ENCODE data around the gene SNTN.

Gene SNTN

DNA sequence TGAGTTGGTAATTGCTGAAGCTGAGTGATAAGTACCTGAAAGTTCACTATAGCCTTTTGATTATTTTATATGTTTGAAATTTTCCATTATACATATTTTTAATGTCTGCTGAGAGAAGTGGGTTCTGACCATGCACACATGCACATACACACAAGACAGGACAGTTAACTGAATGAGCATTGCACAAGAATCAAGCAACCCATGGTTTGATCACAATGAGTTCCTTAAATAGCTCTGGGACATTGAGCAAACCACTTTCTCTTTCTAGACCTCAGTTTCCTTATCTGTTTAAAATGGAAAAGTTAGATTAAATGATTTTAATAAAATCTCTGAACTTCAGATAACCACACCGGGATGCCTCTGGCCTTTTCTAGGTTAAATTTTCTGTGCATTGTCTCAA, 26.7 kb downstream of the SNTN start:
- DNase-seq: no peak

DNA sequence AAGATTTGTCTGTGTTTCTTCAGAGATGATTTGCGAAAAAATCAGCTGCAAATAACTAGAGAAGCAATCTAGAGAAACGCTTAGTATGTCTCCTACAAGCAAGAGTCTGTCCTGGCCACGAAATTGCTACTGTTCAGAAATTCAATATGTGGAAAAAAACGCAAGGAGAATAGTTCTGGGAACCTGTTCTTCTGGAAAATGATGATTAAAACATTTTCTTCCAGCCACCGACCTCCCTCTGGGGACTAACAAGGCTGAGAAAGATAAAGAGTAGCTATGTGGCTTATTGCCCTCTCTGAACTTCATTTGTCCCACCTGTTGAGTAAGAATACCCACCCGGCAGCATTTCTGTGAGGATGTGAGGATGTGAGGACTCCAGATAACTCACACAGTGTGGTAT, 31.6 kb downstream of the SNTN start:
- DNase-seq: no peak

GRCh38 chr3:63685340-63685739, 32.9 kb downstream of the SNTN start:
- no peak for DNase-seq

GRCh38 chr3:63687278-63688225, 35.1 kb downstream of the SNTN start:
- DNase-seq: peak; percentile 2

GRCh38 chr3:63689285-63689684, 36.8 kb downstream of the SNTN start:
- DNase-seq: no peak

DNA sequence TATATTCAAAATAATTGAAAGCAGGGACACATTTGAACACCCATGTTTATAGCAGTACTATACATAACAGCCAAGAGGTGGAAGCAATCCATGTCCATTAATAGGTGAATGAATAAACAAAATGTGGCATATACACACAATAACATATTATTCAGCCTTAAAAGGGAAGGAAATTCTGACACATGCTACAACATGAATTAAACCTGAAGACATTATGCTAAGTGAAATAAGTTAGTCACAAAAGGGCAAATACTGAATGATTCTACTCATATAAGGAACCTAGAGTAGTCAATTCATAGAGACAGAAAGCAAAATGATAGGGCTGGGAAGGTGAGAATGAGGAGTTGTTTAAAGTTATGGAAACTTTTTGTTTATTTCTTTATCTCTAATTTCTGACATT, 40.9 kb downstream of the SNTN start:
- no peak for DNase-seq

- DNase-seq: no peak
Observed at GRCh38 chr3:63705092-63705645, 52.7 kb downstream of the SNTN start.

DNA sequence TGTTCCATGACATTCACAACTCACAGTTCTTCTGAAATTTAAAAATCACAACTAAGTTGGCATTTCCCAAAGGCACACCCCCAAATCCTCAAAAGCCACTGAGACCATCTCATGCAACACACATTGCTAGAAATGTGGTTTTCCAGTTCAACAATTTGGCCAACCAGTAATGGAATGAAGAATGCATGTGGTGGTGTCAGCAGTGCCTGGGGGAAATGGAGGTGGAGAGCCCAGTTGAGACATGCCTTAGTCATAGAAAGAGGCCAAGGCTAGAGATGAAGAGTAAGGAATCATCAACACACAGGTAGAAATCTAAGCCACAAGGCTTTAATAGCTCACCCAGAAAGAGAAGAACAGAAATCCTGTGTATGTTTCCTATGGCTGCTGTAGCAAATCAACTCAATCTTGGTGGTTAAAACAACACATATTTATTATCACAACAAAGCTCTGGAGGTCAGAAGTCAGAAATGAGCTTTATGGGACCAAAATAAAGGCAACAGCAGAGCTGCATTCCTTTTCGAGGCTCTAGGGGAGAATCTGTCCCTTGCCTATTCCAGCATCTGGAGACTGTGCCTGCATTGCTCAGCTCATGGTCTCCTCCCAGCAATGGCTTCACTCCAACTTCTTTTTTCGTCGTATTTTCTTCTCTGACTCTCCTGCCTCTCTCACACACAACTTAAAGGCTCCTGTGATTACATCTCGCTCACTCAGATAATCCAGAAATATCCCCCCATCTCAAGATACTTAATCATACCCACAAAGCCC, 54.0 kb downstream of the SNTN start:
- DNase-seq: no peak

GRCh38 chr3:63707731-63708130, 55.3 kb downstream of the SNTN start:
- DNase-seq: no peak

GRCh38 chr3:63709576-63709975, 57.1 kb downstream of the SNTN start:
- DNase-seq: no peak

Measured in NCI-H1092 (cell line).